Pulmonary artery endothelial cell (primary cell): Measurements from ENCODE around the gene MX1. TPM values are rescaled to one million over a fixed set of nuclear protein-coding genes. Genes with fewer than 3 reads are reported as not detected.

Source experiments
- DNase-seq: peaks from one replicate; pipeline ENCODE4 v3.0.0-alpha.2; 2011; ENCODE audit warnings: low read depth, low spot score
- total RNA-seq: library from RNA; depleted of rRNA; stranded (reverse); fragments of >200 nt; gene quantifications from 2 replicates; pipeline ENCODE4 v1.2.3, GENCODE V29; 2014

MX1 gene
- total RNA-seq, 1 donor from 2014 or later: 12.9 TPM

- no peak for DNase-seq
Observed at GRCh38 chr21:41489329-41489728, 63.3 kb downstream of the MX1 start.

DNA sequence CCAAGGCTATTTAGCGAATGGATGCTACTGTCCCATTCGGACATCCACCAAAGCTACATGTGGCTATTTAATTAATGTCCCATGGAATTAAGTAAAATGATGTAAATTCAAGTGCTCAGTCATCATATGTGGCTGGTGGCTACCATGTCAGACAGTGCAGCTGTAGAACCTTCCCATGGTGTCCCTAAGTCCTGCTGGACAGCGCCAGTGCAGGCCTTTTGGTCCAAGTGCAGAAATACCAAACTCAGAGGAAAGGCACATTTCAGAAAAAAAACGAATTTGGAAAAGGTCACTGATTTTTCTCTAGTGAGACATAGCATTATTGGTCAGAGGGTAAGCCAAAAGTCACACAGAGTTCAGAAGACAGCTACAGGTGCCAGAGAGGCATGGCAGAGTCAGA is 64.3 kb downstream of the MX1 start:
- no peak for DNase-seq

- DNase-seq: no peak
Observed at GRCh38 chr21:41491412-41491811, 65.4 kb downstream of the MX1 start.

DNA sequence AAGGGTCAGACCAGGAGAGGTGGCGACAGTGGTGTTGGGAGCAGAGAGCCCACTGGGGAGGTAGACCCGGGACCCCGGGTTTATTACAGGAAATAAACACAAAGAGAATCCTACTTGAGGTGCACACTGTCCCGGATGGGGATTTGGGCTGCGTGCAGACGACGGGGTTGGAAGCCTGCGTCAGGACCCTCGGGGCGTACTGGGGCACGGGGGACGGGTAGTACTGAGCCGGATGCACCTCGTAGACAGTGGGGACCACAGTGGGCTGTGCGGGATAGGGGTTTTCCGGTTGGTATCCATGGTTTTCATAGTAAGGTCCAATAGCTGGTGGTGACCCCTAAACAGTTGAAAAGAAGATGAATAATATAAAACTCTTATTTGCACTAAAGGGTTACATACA is 68.2 kb downstream of the MX1 start:
- no peak for DNase-seq

GRCh38 chr21:41497008-41497407 is 71.0 kb downstream of the MX1 start:
- no peak for DNase-seq

DNA sequence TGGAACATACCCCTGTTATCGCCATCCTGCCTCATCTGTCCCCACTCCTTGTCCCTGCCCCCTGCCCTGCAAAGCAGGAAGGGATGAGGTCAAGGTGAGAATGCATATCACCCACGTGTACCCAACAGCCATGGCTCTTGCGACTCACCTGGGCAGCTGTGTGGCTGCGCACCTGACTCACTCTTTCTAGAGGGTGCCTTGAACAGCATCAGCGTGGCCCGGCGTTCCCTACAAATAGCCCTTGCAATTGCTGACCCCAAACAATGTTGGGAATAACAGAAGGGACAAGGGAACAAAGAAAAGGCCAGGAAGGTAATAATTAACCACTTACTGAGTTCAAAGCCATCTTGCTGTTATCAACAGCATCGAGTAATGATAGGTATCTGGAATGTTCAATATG is 71.7 kb downstream of the MX1 start:
- DNase-seq: no peak

DNA sequence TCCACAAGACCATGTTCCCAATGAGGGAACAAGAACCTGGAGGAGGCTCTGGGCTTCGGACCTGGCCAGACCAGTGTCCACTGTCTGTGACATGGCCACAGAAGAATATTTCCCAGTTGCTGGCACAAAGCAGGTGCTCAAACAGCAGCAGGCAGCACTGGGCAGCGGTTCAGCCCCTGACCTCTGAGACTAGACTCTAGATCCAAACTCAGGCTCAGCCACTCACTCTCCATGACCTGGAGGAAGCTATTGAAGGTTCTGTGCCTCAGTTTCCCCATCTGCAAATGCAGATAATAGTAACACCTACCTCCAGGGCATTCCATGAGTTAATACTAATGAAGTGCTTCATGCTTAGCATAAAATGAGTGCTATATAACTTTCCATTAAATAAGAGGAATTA is 73.9 kb downstream of the MX1 start:
- DNase-seq: no peak

GRCh38 chr21:41500363-41500762 is 74.3 kb downstream of the MX1 start:
- DNase-seq: no peak

- DNase-seq: no peak
Observed at GRCh38 chr21:41500931-41501381, 74.9 kb downstream of the MX1 start.

DNA sequence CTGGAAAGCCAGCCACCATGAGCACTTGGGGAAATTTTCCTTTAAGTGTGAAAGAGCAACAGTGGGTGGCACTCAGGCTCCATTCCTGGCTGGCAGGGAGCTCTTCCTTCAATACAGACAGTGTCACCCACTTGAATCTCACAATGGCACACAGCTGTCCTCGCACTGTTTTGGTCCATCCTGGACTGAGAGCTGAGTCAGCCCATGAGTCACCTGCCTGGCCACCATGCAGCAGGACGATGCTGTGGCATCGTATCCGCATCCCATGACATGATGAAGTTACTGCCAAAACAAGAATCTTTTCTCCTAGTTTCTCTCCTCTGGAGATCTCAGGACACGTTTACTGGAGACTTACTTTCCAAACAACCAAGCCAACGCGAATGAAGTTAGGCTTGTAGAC is 75.9 kb downstream of the MX1 start:
- DNase-seq: no peak

DNA sequence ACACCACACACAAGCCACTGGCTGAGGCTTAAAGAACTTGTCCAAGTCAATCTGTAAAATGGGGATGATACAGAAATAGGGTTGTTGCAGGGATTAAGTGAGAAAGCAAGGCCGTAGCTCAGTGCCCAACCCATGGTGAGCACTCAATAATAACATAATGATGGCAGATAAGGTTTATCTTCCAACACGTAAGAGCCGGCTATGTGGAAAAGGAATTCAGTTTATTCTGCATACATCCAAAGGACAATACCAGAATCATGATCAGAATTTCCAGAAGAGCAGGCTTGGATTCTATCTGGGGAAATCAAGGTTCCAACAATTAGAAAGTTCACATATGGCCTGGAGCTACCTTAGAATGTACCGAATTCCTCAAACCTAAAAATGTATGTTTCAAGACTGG is 77.3 kb downstream of the MX1 start:
- DNase-seq: no peak

- DNase-seq: no peak
Observed at GRCh38 chr21:41504030-41504429, 78.0 kb downstream of the MX1 start.

DNA sequence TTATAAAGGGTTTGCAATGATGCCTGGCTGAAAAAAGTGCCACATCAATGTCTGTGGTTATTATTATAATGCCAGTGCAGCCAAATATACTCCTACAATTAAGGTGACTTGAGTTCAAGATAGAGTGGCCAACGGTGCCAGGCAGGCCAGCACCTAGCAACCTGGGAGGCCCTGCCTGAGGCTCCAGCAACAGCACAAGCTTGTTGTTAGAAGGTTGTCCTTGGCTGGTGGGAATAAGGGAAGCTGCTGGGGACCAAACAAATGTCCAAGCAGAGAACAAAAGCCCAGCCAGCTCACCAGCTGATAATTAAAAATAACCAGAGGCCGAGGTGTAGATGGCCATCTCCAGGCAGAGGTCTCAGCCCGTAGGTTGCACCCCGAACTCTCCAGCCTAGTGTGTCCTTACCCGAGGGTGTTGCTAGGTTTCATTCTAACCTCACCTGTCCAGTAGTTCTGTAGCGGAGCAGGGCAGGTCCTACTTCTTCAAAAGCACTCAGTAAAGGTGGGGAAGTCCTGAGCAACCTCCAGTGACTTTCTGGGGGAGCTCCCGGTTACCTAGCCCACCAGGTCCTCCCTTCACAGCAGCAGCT is 80.1 kb downstream of the MX1 start:
- no peak for DNase-seq

- no peak for DNase-seq
Observed at GRCh38 chr21:41506611-41507520, 80.8 kb downstream of the MX1 start.

DNA sequence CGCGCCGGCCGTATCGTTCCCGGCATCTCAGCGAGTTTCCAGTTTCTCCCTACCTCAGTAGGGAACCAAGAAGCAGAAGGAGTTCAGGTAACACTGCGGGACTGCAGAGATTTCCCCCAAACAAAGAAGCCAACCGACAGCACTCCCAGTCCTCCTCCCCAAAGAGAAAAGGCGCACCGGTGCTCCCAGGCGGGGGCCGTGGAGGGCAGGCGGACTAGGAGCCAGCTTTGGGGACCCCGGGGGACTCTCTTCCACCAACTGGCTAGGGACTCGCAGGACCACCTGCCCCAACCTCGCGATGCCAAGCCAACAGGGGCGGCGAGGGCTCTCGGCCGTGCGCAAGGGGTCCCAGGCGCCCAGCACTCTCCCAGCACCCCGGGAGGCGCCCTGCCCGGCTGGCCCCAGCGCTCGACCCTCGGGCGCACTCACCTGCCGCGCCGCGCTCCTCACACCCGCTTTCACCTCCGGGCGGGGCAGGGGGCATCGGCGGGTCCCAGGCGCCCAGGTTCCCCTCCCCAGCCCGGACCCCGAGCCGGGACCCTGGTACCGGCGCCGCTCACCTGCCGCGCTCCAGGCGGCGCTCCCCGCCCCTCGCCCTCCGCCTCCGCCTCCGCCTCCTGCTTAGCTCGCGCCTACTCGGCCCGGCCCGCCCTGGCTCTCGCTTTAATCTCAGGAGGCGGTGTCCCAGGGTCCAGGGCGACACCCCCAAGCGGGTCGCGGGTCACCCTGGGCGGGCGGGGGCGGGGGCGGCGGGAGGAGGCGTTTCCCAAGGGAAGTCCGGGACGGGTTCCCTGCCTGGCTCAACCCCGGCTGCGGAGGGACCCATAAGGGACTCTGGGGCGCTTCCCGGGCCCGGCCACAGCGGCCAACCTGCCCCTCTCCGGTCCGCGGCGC is 81.7 kb downstream of the MX1 start, which contains the start of gene TMPRSS2:
TMPRSS2 (minus strand) TSS at position 638 of the 894 bp plus-strand sequence. CDS start 10,025 bp downstream, outside the sequence.
- DNase-seq: no peak

DNA sequence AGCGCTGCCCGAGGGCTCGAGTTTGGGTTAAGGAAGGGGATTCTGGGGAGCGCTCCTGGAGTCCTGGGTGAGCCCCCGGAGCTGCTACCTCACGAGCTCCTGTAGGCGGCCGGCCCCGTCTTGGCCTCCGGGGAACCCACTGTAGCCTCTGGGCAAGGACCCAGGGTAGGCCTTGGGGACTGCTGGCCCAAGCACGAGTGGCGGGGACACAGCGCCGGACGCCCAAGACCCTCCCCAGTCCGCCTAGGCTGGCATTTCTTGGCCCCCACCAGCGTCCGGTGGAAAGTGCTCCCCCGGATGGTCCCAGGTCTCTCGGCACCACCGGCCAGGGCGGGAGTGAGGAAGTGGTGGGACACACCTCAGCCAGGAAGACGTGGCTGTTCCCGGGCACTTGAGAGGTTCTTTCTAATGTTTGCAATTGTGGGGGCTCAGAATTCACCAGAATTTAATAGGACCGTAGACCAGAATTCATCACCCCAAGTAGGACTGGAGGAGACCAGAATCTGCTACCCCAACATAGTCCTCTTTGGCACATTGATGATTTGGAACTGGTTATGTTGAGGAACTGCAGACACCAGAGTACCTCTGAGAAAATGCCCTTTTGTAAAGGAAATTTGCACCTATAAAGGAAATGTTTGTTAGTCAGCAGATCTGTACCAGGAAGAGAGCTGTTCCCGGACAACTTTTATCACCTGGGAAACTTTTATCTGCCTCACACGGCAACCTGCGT is 82.5 kb downstream of the MX1 start:
- no peak for DNase-seq

Other genes with a start within 250 kb of the MX1 start
- not detected in 2 replicates for gene FAM3B, start 109.4 kb upstream of the MX1 start, total RNA-seq
- 0.35 and 0.59 TPM in 2 replicates for gene MX2, start 64.2 kb upstream of the MX1 start, total RNA-seq
- gene TMPRSS2, start 81.9 kb downstream of the MX1 start, total RNA-seq: not detected in 2 replicates